Measurements from ENCODE around the gene KRTAP10-8.

GRCh38 chr21:44569861-44570517 lies 41.9 kb upstream of the KRTAP10-8 start:
- no peak for TF ChIP-seq EP300 (conservative IDR thresholded peaks at IDR 0.05; ENCODE audit: poor library complexity, severe bottlenecking)
- TF ChIP-seq EZH2 (IDR thresholded peaks at IDR 0.05; ENCODE audit: borderline replicate concordance, insufficient read depth, low read length, poor library complexity, severe bottlenecking), result no peak
- TF ChIP-seq SMC3 (conservative IDR thresholded peaks at IDR 0.05; ENCODE audit: poor library complexity), result no peak
